Liver (tissue), 9 donors: Measurements from ENCODE around the gene PCDH15. TPM values are rescaled to one million over a fixed set of nuclear protein-coding genes. Genes with fewer than 3 reads are reported as not detected.

Experiments
- DNase-seq: peaks from one replicate; pipeline ENCODE4 v3.0.0-alpha.2; 2017; ENCODE audit warnings: low spot score
- H3K27ac ChIP-seq, 2 donors: one replicate each; pipeline ENCODE4 v1.7.0; 2013; ENCODE audit warnings: inconsistent platforms in 2 of 2, low read length in 2 of 2, control low read depth in 1 of 2, low read depth in 1 of 2, mild to moderate bottlenecking in 1 of 2
- H3K27me3 ChIP-seq, 4 donors: one replicate each; pipeline versions ENCODE4 v1.6.1 to v1.7.0; 2013; ENCODE audit warnings: low read length in 3 of 4, inconsistent platforms in 1 of 4, mild to moderate bottlenecking in 1 of 4, moderate library complexity in 1 of 4; ENCODE audit not compliant: control insufficient read depth in 4 of 4, insufficient read depth in 4 of 4
- H3K36me3 ChIP-seq, 4 donors: one replicate each; pipeline versions ENCODE4 v1.6.1 to v1.7.0; 2013; ENCODE audit warnings: low read length in 3 of 4, mild to moderate bottlenecking in 3 of 4, low read depth in 1 of 4, moderate library complexity in 1 of 4; ENCODE audit not compliant: control insufficient read depth in 4 of 4, insufficient read depth in 3 of 4
- H3K4me1 ChIP-seq, 4 donors: one replicate each; pipeline versions ENCODE4 v1.6.1 to v1.7.0; 2013; ENCODE audit warnings: low read length in 3 of 4, mild to moderate bottlenecking in 3 of 4, moderate library complexity in 1 of 4; ENCODE audit not compliant: control insufficient read depth in 4 of 4, insufficient read depth in 4 of 4
- H3K4me3 ChIP-seq, 3 donors: one replicate each; pipeline versions ENCODE4 v1.6.1 to v1.7.0; 2013; ENCODE audit warnings: low read length in 3 of 3, control low read depth in 1 of 3, low read depth in 1 of 3, mild to moderate bottlenecking in 1 of 3
- H3K9ac ChIP-seq, 2 donors: one replicate each; pipeline ENCODE4 v1.7.0; 2013; ENCODE audit warnings: low read length in 2 of 2, mild to moderate bottlenecking in 2 of 2, moderate library complexity in 2 of 2, control low read depth in 1 of 2, low read depth in 1 of 2
- H3K9me3 ChIP-seq, 4 donors: one replicate each; pipeline versions ENCODE4 v1.6.1 to v1.7.0; 2013; ENCODE audit warnings: low read length in 3 of 4; ENCODE audit not compliant: control insufficient read depth in 4 of 4
- ATF3 ChIP-seq: IDR thresholded peaks from 2 replicates; pipeline ENCODE4 v1.6.1; 2016; ENCODE audit warnings: antibody characterized with exemption
- CTCF ChIP-seq: fragments of 150-350 bp; IDR thresholded peaks from 2 replicates; pipeline ENCODE4 v1.5.1; 2017; ENCODE audit warnings: improper control_type of control experiment, low read depth, low read length; ENCODE audit not compliant: missing input control
- EGR1 ChIP-seq, 2 donors: IDR thresholded peaks; 2 replicates each; pipeline ENCODE4 v1.6.1; 2016 to 2018; ENCODE audit warnings: antibody characterized with exemption in 2 of 2, low read depth in 2 of 2
- FOXA1 ChIP-seq: IDR thresholded peaks from 2 replicates; pipeline ENCODE4 v1.6.1; 2016; ENCODE audit warnings: antibody characterized with exemption
- FOXA2 ChIP-seq: IDR thresholded peaks from 2 replicates; pipeline ENCODE4 v1.6.1; 2016; ENCODE audit warnings: antibody characterized with exemption
- GABPA ChIP-seq, 2 donors: IDR thresholded peaks in 1 of 2; conservative IDR thresholded peaks in 1 of 2; 2 replicates each; pipeline ENCODE4 v1.6.1; 2016; ENCODE audit warnings: antibody characterized with exemption in 2 of 2, mild to moderate bottlenecking in 1 of 2, moderate library complexity in 1 of 2
- HNF4A ChIP-seq, 2 donors: conservative IDR thresholded peaks; 2 replicates each; pipeline ENCODE4 v1.6.1; 2016; ENCODE audit warnings: antibody characterized with exemption in 2 of 2, mild to moderate bottlenecking in 2 of 2
- HNF4G ChIP-seq: IDR thresholded peaks from 2 replicates; pipeline ENCODE4 v1.6.1; 2016; ENCODE audit warnings: antibody characterized with exemption
- JUND ChIP-seq, 2 donors: IDR thresholded peaks; 2 replicates each; pipeline ENCODE4 v1.6.1; 2016; ENCODE audit warnings: antibody characterized with exemption in 2 of 2
- MAX ChIP-seq: IDR thresholded peaks from 2 replicates; pipeline ENCODE4 v1.6.1; 2016; ENCODE audit warnings: antibody characterized with exemption
- NR2F2 ChIP-seq: IDR thresholded peaks from 2 replicates; pipeline ENCODE4 v1.6.1; 2016; ENCODE audit warnings: antibody characterized with exemption
- RAD21 ChIP-seq, 2 donors: IDR thresholded peaks; 2 replicates each; pipeline ENCODE4 v1.6.1; 2016; ENCODE audit warnings: antibody characterized with exemption in 2 of 2, mild to moderate bottlenecking in 2 of 2
- REST ChIP-seq: IDR thresholded peaks from 2 replicates; pipeline ENCODE4 v1.6.1; 2016; ENCODE audit warnings: antibody characterized with exemption, mild to moderate bottlenecking
- RXRA ChIP-seq, 2 donors: IDR thresholded peaks; 2 replicates each; pipeline ENCODE4 v1.6.1; 2017 to 2018; ENCODE audit warnings: antibody characterized with exemption in 2 of 2, mild to moderate bottlenecking in 1 of 2
- SP1 ChIP-seq: IDR thresholded peaks from 2 replicates; pipeline ENCODE4 v1.6.1; 2018; ENCODE audit warnings: antibody characterized with exemption, mild to moderate bottlenecking
- TAF1 ChIP-seq: conservative IDR thresholded peaks from 2 replicates; pipeline ENCODE4 v1.6.1; 2016; ENCODE audit warnings: antibody characterized with exemption, mild to moderate bottlenecking
- YY1 ChIP-seq: IDR thresholded peaks from 2 replicates; pipeline ENCODE4 v1.6.1; 2016; ENCODE audit warnings: antibody characterized with exemption, mild to moderate bottlenecking
- ZBTB33 ChIP-seq: IDR thresholded peaks from 2 replicates; pipeline ENCODE4 v1.6.1; 2016; ENCODE audit warnings: antibody characterized with exemption
- WGBS: extraction: QIAGEN DNeasy Blood & Tissue Kit; methylation state at CpG from one replicate; pipeline ENCODE4 v1.1.7; 2013; 5-methylcytosine and 5-hydroxymethylcytosine counted together
- polyA plus RNA-seq, 2 donors: library from polyadenylated mRNA; stranded (reverse) in 1 of 2; unstranded in 1 of 2; fragments of 200-250 nt in 1 of 2; fragments of >200 nt in 1 of 2; fragmentation: Nextera tagmentation in 1 of 2; extraction: Ambion mirVana in 1 of 2; gene quantifications; one replicate each; pipeline versions ENCODE4 v1.2.1 to v1.2.3, GENCODE V29; 2013 to 2015
- total RNA-seq, 2 donors: library from RNA; depleted of rRNA; stranded (reverse); fragments of >200 nt; gene quantifications; one replicate each; pipeline ENCODE4 v1.2.3, GENCODE V29; 2014
- donor health status: healthy.
- donor health status: healthy.
- donor health status: healthy.
- donor health status: healthy.
- donor health status: healthy.

Gene PCDH15
- total and polyA plus RNA-seq, 4 donors, result 0.05 TPM; not detected in 3

- H3K4me1 ChIP-seq, result no peaks in the 10 kb centered on the region
- H3K9me3 ChIP-seq, result no peaks in the 10 kb centered on the region
- no peak for DNase-seq
- 94% methylated on average over 3 of the region's 3 CpGs for WGBS
- H3K27ac ChIP-seq, result no peak overlapping the region
- H3K27me3 ChIP-seq, result no peaks in the 10 kb centered on the region
- no peak for TF ChIP-seq CTCF
- no peak for TF ChIP-seq GABPA (IDR thresholded peaks at IDR 0.05 in 1 of 2, conservative IDR thresholded peaks at IDR 0.05 in 1 of 2)
- TF ChIP-seq SP1, result no peak
- no peak overlapping the region for H3K9ac ChIP-seq
- H3K36me3 ChIP-seq, result no peaks in the 10 kb centered on the region
- H3K4me3 ChIP-seq, result no peak overlapping the region
These were observed 322.4 kb downstream of the PCDH15 start for GRCh38 chr10:54478601-54479000.

GRCh38 chr10:54477738-54478137 lies 323.3 kb downstream of the PCDH15 start:
- no peaks in the 10 kb centered on the region for H3K36me3 ChIP-seq
- no peak overlapping the region for H3K27ac ChIP-seq
- H3K27me3 ChIP-seq, result no peaks in the 10 kb centered on the region
- H3K4me3 ChIP-seq, result no peak overlapping the region
- H3K9me3 ChIP-seq, result no peaks in the 10 kb centered on the region
- DNase-seq, result no peak
- 80% methylated on average over 4 of the region's 4 CpGs for WGBS
- no peaks in the 10 kb centered on the region for H3K4me1 ChIP-seq
- no peak overlapping the region for H3K9ac ChIP-seq
- no peak for TF ChIP-seq RAD21 (IDR thresholded peaks at IDR 0.05)
- TF ChIP-seq NR2F2, result no peak
- no peak for TF ChIP-seq REST
- TF ChIP-seq FOXA2, result no peak
- TF ChIP-seq CTCF, result no peak
- TF ChIP-seq JUND (IDR thresholded peaks at IDR 0.05), result no peak
- TF ChIP-seq HNF4G, result no peak
- no peak for TF ChIP-seq RXRA (IDR thresholded peaks at IDR 0.05)
- no peak for TF ChIP-seq SP1
- no peak for TF ChIP-seq FOXA1
- no peak for TF ChIP-seq EGR1 (IDR thresholded peaks at IDR 0.05; ENCODE audit: low read depth in 2 of 2)
- TF ChIP-seq ZBTB33, result no peak
- TF ChIP-seq YY1, result no peak
- TF ChIP-seq ATF3, result no peak
- no peak for TF ChIP-seq MAX
- TF ChIP-seq TAF1, result no peak
- no peak for TF ChIP-seq GABPA (IDR thresholded peaks at IDR 0.05 in 1 of 2, conservative IDR thresholded peaks at IDR 0.05 in 1 of 2)
- no peak for TF ChIP-seq HNF4A (conservative IDR thresholded peaks at IDR 0.05)
